SK-N-SH (cell line): Measurements from ENCODE around the gene ATP13A3. TPM values are rescaled to one million over a fixed set of nuclear protein-coding genes. Genes with fewer than 3 reads are reported as not detected.

Source experiments
- CTCF ChIA-PET: fragments of 300-600, 350-600 bp; formaldehyde crosslinking; extraction: SDS; loops from one replicate; lab custom pipeline; 2021; lab: Yijun Ruan, JAX
- POLR2A ChIA-PET: fragments of 350-600 bp; sonication (Branson Sonifier 250); formaldehyde crosslinking; extraction: SDS; loops from one replicate; lab custom pipeline; 2020; ENCODE audit warnings: antibody characterized with exemption, inconsistent platforms; lab: Yijun Ruan, JAX
- DNase-seq: peaks from one replicate; pipeline ENCODE4 v3.0.0; 2012
- H2AFZ ChIP-seq: fragments of 200-600 bp; sonication (generic); 2 replicates; pipeline ENCODE4 v1.8.1; 2016; ENCODE audit warnings: antibody characterized with exemption, mild to moderate bottlenecking, low read depth
- H3F3A ChIP-seq: fragments of 200-600 bp; sonication (generic); replicated peaks from 2 replicates; pipeline ENCODE3; 2016; ENCODE audit warnings: antibody characterized with exemption, mild to moderate bottlenecking; ENCODE audit not compliant: insufficient read depth
- H3K27ac ChIP-seq, 2 experiments: fragments of 200-500 bp in 1 of 2; fragments of 200-600 bp in 1 of 2; sonication (Bioruptor generic) in 1 of 2; sonication (generic), shearing (Covaris generic) in 1 of 2; 2 replicates each; pipeline versions ENCODE4 v1.5.1 to v1.6.1; 2014 to 2016; ENCODE audit warnings: low read depth in 2 of 2, inconsistent platforms in 1 of 2, low read length in 1 of 2, mild to moderate bottlenecking in 1 of 2, mixed read lengths in 1 of 2
- H3K27me3 ChIP-seq: fragments of 200-600 bp; sonication (generic), shearing (Covaris generic); 2 replicates; pipeline ENCODE4 v1.6.1; 2016; ENCODE audit warnings: mixed run types; ENCODE audit not compliant: insufficient read depth
- H3K36me3 ChIP-seq, 2 experiments: fragments of 200-500 bp in 1 of 2; fragments of 200-600 bp in 1 of 2; sonication (Bioruptor generic) in 1 of 2; sonication (generic) in 1 of 2; replicated peaks in 1 of 2; 2 replicates each; pipeline versions ENCODE3 to v1.5.1; 2014 to 2016; ENCODE audit warnings: low read length in 1 of 2, mild to moderate bottlenecking in 1 of 2; ENCODE audit not compliant: insufficient read depth in 2 of 2, control insufficient read depth in 1 of 2
- H3K4me1 ChIP-seq, 2 experiments: fragments of 200-500 bp in 1 of 2; fragments of 200-600 bp in 1 of 2; sonication (Bioruptor generic) in 1 of 2; sonication (generic), shearing (Covaris generic) in 1 of 2; 2 replicates each; pipeline versions ENCODE4 v1.5.1 to v1.6.1; 2014 to 2016; ENCODE audit warnings: low read depth in 1 of 2, low read length in 1 of 2, mixed run types in 1 of 2; ENCODE audit not compliant: insufficient read depth in 2 of 2, control insufficient read depth in 1 of 2
- H3K4me2 ChIP-seq: fragments of 200-600 bp; sonication (generic), shearing (Covaris generic); 2 replicates; pipeline ENCODE4 v1.6.1; 2017; ENCODE audit warnings: mixed run types
- H3K4me3 ChIP-seq, 2 experiments: fragments of 200-500 bp in 1 of 2; fragments of 200-600 bp in 1 of 2; sonication (Bioruptor generic) in 1 of 2; sonication (generic), shearing (Covaris generic) in 1 of 2; 2 replicates each; pipeline versions ENCODE4 v1.5.1 to v1.8.1; 2014 to 2016; ENCODE audit warnings: low read depth in 2 of 2, inconsistent platforms in 1 of 2, low read length in 1 of 2, mild to moderate bottlenecking in 1 of 2, mixed read lengths in 1 of 2, moderate library complexity in 1 of 2
- H3K79me2 ChIP-seq: fragments of 200-600 bp; sonication (generic); 2 replicates; pipeline ENCODE4 v1.8.1; 2017; ENCODE audit warnings: mild to moderate bottlenecking; ENCODE audit not compliant: insufficient read depth
- H3K9ac ChIP-seq: fragments of 200-600 bp; sonication (generic); 2 replicates; pipeline ENCODE4 v1.6.1; 2017; ENCODE audit warnings: mixed run types
- H3K9me2 ChIP-seq: fragments of 200-600 bp; sonication (generic); 2 replicates; pipeline ENCODE4 v1.6.1; 2017; ENCODE audit warnings: mixed run types
- H3K9me3 ChIP-seq: fragments of 200-600 bp; sonication (generic); 2 replicates; pipeline ENCODE4 v1.6.1; 2017; ENCODE audit warnings: mixed run types, mild to moderate bottlenecking, moderate library complexity
- H4K20me1 ChIP-seq: fragments of 200-600 bp; sonication (generic); 2 replicates; pipeline ENCODE4 v1.6.1; 2017; ENCODE audit warnings: mild to moderate bottlenecking, mixed run types; ENCODE audit not compliant: insufficient read depth
- CHD2 ChIP-seq: fragments of 150-350 bp; IDR thresholded peaks from 2 replicates; pipeline ENCODE4 v1.6.1; 2018; ENCODE audit warnings: low read length; ENCODE audit not compliant: partially characterized antibody
- ELF1 ChIP-seq: IDR thresholded peaks from 2 replicates; pipeline ENCODE4 v1.4.0; 2012
- FOXM1 ChIP-seq: IDR thresholded peaks from 2 replicates; pipeline ENCODE4 v1.4.0; 2012; ENCODE audit warnings: low read depth, mild to moderate bottlenecking
- GABPA ChIP-seq: IDR thresholded peaks from 2 replicates; pipeline ENCODE4 v1.4.0; 2012; ENCODE audit warnings: low read depth, mild to moderate bottlenecking
- IRF3 ChIP-seq: fragments of 150-350 bp; IDR thresholded peaks from 2 replicates; pipeline ENCODE4 v1.6.1; 2016; ENCODE audit warnings: mild to moderate bottlenecking, low read depth, low read length
- JUND ChIP-seq: IDR thresholded peaks from 2 replicates; pipeline ENCODE4 v1.4.0; 2012
- RCOR1 ChIP-seq: fragments of 150-350 bp; IDR thresholded peaks from 2 replicates; pipeline ENCODE4 v1.6.1; 2017; ENCODE audit warnings: antibody characterized with exemption, low read length
- REST ChIP-seq: IDR thresholded peaks from 2 replicates; pipeline ENCODE4 v1.6.1; 2012; ENCODE audit warnings: mild to moderate bottlenecking, low read depth, low read length, moderate library complexity
- SIN3A ChIP-seq: IDR thresholded peaks from 2 replicates; pipeline ENCODE4 v1.6.1; 2012; ENCODE audit warnings: low read depth, mild to moderate bottlenecking, low read length, moderate library complexity, borderline replicate concordance
- SMC3 ChIP-seq: IDR thresholded peaks from 2 replicates; pipeline ENCODE4 v1.6.1; 2012; ENCODE audit warnings: low read depth, low read length, improper control_type of control experiment
- TEAD4 ChIP-seq: IDR thresholded peaks from 2 replicates; pipeline ENCODE4 v1.4.0; 2012; ENCODE audit warnings: mild to moderate bottlenecking, borderline replicate concordance; ENCODE audit not compliant: insufficient read depth
- USF1 ChIP-seq: IDR thresholded peaks from 2 replicates; pipeline ENCODE4 v1.4.0; 2012; ENCODE audit warnings: low read depth, borderline replicate concordance
- WGBS: methylation state at CpG from one replicate; pipeline ENCODE4 v1.1.6; 2017; ENCODE audit warnings: low lambda C conversion rate; 5-methylcytosine and 5-hydroxymethylcytosine counted together
- polyA plus RNA-seq, 3 experiments: library from polyadenylated mRNA; depleted of rRNA; stranded (reverse); fragments of >200 nt; gene quantifications; 2 replicates each; pipeline ENCODE4 v1.2.3, GENCODE V29; 2012
- TF ChIP-seq, protein P1 (sequence below): IDR thresholded peaks from 2 replicates; pipeline ENCODE4 v1.4.0; 2012; ENCODE audit warnings: low read depth, borderline replicate concordance

Gene ATP13A3
- polyA plus RNA-seq, 1 of the 3 experiments (the other 2 are of a cell fraction) = 48.2 TPM

GRCh38 chr3:194465246-194465645, 21.6 kb downstream of the ATP13A3 start:
- Histone ChIP-seq H3K27me3 (no peaks in the 10 kb centered on the region), H3F3A (peaks cover 18% of the 10 kb centered on the region), H3K27ac (no peak overlapping the region), H3K36me3 (peaks cover 5 to 57% of the 10 kb centered on the region in 2 experiments), H4K20me1 (peaks cover 71% of the 10 kb centered on the region), H3K9me2 (no peaks in the 10 kb centered on the region), H3K79me2 (peaks cover 100% of the 10 kb centered on the region), H3K4me1 (peaks cover 0 to 18% of the 10 kb centered on the region in 2 experiments; a peak in 3 of 4 replicates), H3K4me2 (no peak overlapping the region), H3K4me3 (no peak overlapping the region), H3K9ac (no peak overlapping the region), H2AFZ (no peak overlapping the region), H3K9me3 (no peaks in the 10 kb centered on the region)
- CTCF ChIA-PET = interaction anchor here (0.6 to 0.9 kb wide), 2 partner anchors 11 to 108 kb away, joined by 3 read pairs; no protein-coding TSS in a partner anchor
- no peak for DNase-seq
- TF ChIP-seq SIN3A (no peak), RCOR1 (no peak), CHD2 (no peak), TEAD4 (no peak), REST (no peak), IRF3 (no peak), SMC3 (no peak), GABPA (no peak), JUND (no peak), FOXM1 (no peak), USF1 (no peak), ELF1 (no peak)
- TF ChIP-seq, protein P1, sequence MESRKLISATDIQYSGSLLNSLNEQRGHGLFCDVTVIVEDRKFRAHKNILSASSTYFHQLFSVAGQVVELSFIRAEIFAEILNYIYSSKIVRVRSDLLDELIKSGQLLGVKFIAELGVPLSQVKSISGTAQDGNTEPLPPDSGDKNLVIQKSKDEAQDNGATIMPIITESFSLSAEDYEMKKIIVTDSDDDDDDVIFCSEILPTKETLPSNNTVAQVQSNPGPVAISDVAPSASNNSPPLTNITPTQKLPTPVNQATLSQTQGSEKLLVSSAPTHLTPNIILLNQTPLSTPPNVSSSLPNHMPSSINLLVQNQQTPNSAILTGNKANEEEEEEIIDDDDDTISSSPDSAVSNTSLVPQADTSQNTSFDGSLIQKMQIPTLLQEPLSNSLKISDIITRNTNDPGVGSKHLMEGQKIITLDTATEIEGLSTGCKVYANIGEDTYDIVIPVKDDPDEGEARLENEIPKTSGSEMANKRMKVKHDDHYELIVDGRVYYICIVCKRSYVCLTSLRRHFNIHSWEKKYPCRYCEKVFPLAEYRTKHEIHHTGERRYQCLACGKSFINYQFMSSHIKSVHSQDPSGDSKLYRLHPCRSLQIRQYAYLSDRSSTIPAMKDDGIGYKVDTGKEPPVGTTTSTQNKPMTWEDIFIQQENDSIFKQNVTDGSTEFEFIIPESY = no peak
- 97% methylated on average over 5 of the region's 7 CpGs for WGBS
- POLR2A ChIA-PET = no interaction called here
